Tracheal epithelial cell (primary cell): ENCODE measurements around the gene C1orf87. TPM values are rescaled to one million over a fixed set of nuclear protein-coding genes. Genes with fewer than 3 reads are reported as not detected.

Experiments
- total RNA-seq: library from RNA; depleted of rRNA; stranded (reverse); fragments of >200 nt; gene quantifications from 2 replicates; pipeline ENCODE4 v1.2.1, GENCODE V29; 2014

Gene C1orf87, protein sequence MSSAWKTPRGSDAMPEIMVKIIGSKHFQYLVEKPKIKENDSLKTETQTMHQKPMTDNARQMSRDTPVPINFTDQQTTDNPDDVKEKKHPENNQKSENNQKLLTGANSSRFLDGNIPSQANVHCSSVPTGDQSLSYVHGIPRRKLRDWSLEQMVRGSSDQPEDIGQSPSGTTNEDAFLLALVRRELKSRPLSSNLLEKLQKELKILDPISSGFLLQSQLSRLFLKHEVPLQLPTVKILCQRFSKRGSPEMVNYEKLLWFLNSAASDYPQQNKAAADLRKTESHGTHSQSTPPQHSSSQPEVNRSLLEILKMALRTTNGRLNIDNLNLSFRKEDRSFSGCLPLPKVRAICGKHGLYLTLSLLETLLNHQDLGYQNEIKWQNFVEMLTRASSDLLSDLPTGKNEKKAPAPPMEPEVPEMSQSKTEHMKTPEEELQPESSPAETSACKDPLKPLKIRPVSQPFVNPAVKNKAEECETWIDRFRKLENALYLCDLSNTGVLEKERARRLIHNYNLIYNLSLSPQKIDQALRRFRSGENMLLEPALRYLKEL
- not detected in 2 replicates for total RNA-seq

DNA sequence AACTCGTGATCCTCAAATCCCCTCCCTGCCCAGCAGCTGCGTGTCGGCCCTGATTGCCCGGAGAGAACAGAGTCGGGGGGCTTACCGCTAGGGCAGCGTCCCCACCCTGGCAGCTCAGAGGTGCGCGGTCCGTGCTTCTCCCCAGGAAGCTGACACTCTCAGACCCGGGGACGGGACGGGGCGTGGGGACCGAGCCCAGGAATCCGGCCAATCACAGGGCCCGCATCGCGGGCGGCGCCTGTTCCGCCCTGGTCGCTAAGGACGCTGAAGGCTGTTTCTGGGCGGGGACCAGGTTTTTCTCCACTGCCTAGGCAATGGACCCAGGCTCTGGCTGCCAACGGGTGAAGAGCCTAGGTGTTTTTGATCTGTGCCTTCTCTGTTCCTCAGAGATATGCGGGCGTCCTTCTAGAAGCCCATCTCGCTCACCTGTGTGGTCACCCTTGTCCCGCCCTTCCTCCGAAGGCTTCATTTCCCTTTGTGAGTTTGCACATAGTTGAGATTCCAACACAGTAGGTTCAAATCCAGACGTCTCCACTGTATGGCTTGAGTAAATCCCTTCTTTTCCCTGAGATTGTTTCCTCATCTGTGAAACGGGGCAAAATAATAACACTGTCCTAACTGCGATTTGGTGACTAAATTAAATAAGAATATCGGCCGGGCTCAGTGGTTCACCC lies at the start of gene C1orf87:
C1orf87 (minus strand) TSS at position 166 of the 674 bp plus-strand sequence. CDS start 1,127 bp downstream, outside the sequence.

Other genes with a start within 250 kb of the C1orf87 start
- gene CYP2J2, start 147.0 kb downstream of the C1orf87 start, total RNA-seq = 1.1 and 3.1 TPM in 2 replicates